Activated CD4-positive, alpha-beta memory T cell treated with anti-CD3 and anti-CD28 coated beads for 36 hours (primary cell): ENCODE measurements around the gene BMP5. TPM values are rescaled to one million over a fixed set of nuclear protein-coding genes. Genes with fewer than 3 reads are reported as not detected.

ENCODE experiments used
- CTCF ChIA-PET: fragments of 350-600 bp; sonication (Branson Sonifier 250); formaldehyde crosslinking; loops from one replicate; lab custom pipeline; 2021; ENCODE audit warnings: antibody characterized with exemption, inconsistent platforms; lab: Charles Lee
- POLR2A ChIA-PET: fragments of 350-600 bp; sonication (Branson Sonifier 250); formaldehyde crosslinking; loops from one replicate; lab custom pipeline; 2021; ENCODE audit warnings: antibody characterized with exemption; lab: Charles Lee
- DNase-seq: peaks from one replicate; pipeline ENCODE4 v3.0.0-alpha.2; 2020
- H3K27ac Mint-ChIP-seq: one replicate; pipeline ENCODE4 v1.8.0; 2021; ENCODE audit warnings: mixed read lengths
- H3K27me3 Mint-ChIP-seq: one replicate; pipeline ENCODE4 v1.8.0; 2021; ENCODE audit warnings: mixed read lengths
- H3K36me3 Mint-ChIP-seq: one replicate; pipeline ENCODE4 v1.8.0; 2021; ENCODE audit warnings: mixed read lengths
- H3K4me1 Mint-ChIP-seq: one replicate; pipeline ENCODE4 v1.8.0; 2021; ENCODE audit warnings: low read depth, mixed read lengths
- H3K4me3 Mint-ChIP-seq: one replicate; pipeline ENCODE4 v1.8.0; 2021; ENCODE audit warnings: mild to moderate bottlenecking, mixed read lengths
- H3K9me3 Mint-ChIP-seq: one replicate; pipeline ENCODE4 v1.8.0; 2021; ENCODE audit warnings: mixed read lengths
- intact Hi-C: fragments of 100-400 bp; cut with micrococcal nuclease; formaldehyde crosslinking; loops from one replicate; pipeline ENCODE4 v1.15.1; 2023
- total RNA-seq, 2 experiments: library from RNA; stranded (reverse); gene quantifications; one replicate each; pipeline ENCODE4 v1.2.3, GENCODE V29; 2021

BMP5 gene
- total RNA-seq, 2 experiments from 2014 or later, result not detected

DNA sequence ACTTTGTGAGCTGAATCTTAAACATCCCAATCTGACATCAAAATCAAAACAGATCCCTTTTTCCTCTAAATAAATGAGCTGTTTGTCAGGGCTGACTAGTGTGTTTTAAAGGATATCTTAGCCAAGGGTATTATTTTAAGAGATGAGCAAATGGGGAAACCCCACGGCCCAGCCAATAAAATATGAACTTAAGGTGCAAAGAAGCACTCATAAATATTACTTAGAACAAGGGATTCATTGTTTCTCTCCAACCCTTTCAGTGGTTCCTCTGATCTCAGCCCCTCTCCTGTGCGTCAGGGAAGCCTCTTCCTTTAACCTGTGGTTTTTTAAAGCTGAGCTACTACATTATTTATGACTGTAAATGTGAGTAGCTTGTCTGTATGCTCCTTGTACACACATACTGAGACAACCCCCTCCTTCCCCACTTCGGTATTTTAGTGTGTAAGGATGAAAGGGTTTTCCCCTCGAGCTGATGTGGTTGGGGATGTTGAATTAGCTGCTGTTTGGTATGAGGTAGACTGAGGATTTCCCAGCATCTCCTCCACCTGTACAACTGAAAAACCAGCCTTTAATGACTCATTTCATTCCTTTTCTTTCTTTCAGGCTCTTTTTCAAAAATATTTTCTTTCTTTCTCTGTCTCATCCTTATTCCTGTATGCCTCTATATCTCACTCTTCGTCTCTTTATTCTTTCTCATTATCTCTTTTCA, 6.5 kb downstream of the BMP5 start:
- CTCF ChIA-PET, result no interaction called here

DNA sequence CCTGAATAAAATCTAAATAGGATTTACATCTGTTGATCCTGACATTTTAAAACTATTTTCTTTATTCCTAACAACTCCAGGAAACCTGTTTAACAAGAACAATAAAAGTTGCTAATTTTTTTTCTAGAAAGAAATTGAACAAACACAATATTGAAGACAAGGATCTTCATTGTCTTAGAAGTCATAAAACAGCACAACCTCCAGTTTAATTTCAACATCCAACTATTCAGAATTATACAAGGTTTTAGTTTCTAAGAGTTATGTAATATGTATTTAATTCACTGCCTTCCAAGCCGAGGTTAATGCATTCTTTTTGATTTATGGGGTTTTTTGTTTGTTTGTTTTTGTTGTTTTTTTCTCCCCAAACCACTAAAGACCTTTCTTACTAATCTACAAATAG, 7.2 kb downstream of the BMP5 start:
- no peaks in the 10 kb centered on the region for H3K36me3 Mint-ChIP-seq
- no peaks in the 10 kb centered on the region for H3K4me1 Mint-ChIP-seq
- H3K9me3 Mint-ChIP-seq, result no peaks in the 10 kb centered on the region
- no peak overlapping the region for H3K27ac Mint-ChIP-seq
- intact Hi-C loops, result no loop called here
- no peak overlapping the region for H3K4me3 Mint-ChIP-seq
- CTCF ChIA-PET, result no interaction called here
- H3K27me3 Mint-ChIP-seq, result no peaks in the 10 kb centered on the region
- no peak for DNase-seq
- POLR2A ChIA-PET, result no interaction called here

More for the DNA sequence above, 6.5 kb downstream of the BMP5 start:
- intact Hi-C loops, result no loop called here
- H3K36me3 Mint-ChIP-seq, result no peaks in the 10 kb centered on the region
- H3K27ac Mint-ChIP-seq, result no peak overlapping the region
- DNase-seq, result peak; percentile 43
- H3K27me3 Mint-ChIP-seq, result no peaks in the 10 kb centered on the region
- no peaks in the 10 kb centered on the region for H3K9me3 Mint-ChIP-seq
- POLR2A ChIA-PET, result no interaction called here
- H3K4me1 Mint-ChIP-seq, result no peaks in the 10 kb centered on the region
- no peak overlapping the region for H3K4me3 Mint-ChIP-seq

DNA sequence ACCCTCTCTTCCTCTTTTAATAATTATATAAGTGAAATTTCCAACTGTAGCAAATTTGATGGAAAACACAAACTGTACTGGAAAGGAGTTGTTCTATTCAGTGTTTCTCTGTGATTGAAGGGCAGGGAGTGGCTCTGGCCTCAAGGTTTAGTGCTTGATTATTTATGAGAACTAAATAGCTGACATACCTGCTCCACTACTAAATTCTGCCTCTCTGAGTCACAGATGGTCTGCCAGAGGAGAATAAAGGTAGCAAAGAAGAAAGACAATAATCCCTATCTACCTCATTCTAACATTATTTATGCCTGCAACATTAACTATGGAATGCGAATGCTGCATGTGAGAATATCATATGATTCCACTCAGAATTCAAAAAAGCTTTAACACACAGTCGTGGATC, 9.3 kb downstream of the BMP5 start:
- Mint-ChIP-seq H3K36me3 (no peaks in the 10 kb centered on the region), H3K4me1 (no peaks in the 10 kb centered on the region), H3K4me3 (no peak overlapping the region), H3K27ac (no peak overlapping the region), H3K27me3 (no peaks in the 10 kb centered on the region), H3K9me3 (no peaks in the 10 kb centered on the region)
- ChIA-PET POLR2A (no interaction called here), CTCF (no interaction called here)
- intact Hi-C loops, result no loop called here
- DNase-seq, result no peak

DNA sequence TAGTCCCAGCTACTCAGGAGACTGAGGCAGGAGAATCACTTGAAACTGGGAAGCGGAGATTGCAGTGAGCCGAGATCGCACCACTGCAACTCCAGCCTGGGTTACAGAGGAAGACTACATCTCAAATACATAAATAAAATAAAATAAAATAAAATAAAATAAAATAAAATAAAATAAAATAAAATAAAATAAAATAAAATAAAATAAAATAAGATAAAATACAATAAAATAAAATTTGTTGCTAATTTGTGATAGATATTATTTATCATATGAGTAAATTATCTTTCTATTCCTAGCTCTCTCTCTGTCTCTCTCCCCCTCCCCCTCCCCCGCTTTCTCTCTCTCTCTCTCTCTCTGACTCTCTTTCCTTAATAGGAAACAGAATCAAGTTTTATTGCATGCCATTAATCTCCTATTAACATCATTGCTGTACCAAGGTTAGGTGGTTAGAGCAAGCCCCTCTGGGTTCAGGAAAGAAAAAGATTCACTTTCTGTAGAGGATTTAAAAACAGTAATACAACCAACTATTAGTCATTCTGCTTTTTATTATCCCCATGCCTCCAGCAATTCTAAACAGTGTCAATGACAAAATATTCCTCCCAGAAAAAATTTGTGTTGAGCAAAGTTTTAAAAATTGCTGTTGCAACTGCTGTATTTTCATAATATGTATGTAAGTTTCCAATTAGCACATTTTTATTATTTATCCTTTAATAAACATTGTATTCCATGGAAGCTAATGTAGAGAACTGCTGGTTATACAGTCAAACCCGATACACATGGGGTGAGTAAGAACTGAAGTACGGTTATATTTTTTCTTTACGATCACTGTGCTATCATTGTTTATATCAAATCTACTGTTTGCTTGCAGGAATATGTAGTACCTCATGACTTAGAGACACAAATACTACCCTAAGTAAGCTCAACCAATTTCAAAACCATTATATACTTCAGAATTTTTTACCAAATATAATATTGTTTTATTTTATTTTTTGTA, 22.1 kb downstream of the BMP5 start:
- no peaks in the 10 kb centered on the region for H3K27me3 Mint-ChIP-seq
- no peak for DNase-seq
- H3K27ac Mint-ChIP-seq, result no peak overlapping the region
- ChIA-PET POLR2A (no interaction called here), CTCF (no interaction called here)
- no peaks in the 10 kb centered on the region for H3K9me3 Mint-ChIP-seq
- no peaks in the 10 kb centered on the region for H3K36me3 Mint-ChIP-seq
- intact Hi-C loops, result no loop called here
- H3K4me3 Mint-ChIP-seq, result no peak overlapping the region
- H3K4me1 Mint-ChIP-seq, result no peaks in the 10 kb centered on the region

DNA sequence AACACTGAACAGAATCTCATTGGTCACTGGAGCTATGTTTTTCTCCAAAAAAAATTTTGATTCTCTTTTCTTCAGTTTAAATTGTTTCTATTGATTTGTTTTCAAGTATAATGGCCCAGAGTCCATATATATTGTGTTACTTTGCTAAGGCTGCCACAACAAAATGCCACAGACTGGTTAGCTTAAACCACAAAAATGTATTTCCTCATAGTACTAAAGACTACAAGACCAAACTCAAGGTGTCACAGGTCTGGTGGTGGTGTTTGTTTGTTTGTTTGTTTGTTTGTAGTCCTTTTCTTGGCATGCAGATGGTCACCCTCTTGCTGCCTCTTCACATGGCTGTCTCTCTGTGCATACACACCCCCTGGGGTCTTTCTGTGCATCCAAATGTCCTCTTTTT, 34.0 kb downstream of the BMP5 start:
- intact Hi-C loops, result no loop called here
- Mint-ChIP-seq H3K27ac (no peak overlapping the region), H3K27me3 (no peaks in the 10 kb centered on the region), H3K4me1 (no peaks in the 10 kb centered on the region), H3K36me3 (no peaks in the 10 kb centered on the region), H3K4me3 (no peak overlapping the region), H3K9me3 (peaks cover 9% of the 10 kb centered on the region)
- ChIA-PET POLR2A (no interaction called here), CTCF (interaction anchor here (0.6 kb wide), 1 partner anchor 71 kb away, joined by 3 read pairs; no protein-coding TSS in a partner anchor)
- no peak for DNase-seq

DNA sequence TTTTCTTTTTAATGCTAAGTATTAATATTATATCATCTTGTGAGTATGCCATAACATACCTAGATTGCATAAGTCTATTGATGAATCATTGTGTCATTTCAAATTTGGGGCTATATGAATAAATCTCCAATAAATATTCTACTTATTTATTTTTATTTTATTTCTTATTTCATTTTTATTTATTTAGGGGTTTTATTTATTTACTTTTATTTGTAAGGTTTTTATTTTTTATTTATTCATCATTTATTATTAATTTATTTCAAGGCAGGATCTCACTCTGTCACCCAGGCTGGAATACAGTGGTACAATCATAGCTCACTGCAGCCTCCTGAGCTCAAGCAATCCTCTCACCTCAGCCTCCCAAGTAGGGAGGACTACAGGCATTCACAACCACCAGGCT, 36.3 kb downstream of the BMP5 start:
- no peaks in the 10 kb centered on the region for H3K4me1 Mint-ChIP-seq

DNA sequence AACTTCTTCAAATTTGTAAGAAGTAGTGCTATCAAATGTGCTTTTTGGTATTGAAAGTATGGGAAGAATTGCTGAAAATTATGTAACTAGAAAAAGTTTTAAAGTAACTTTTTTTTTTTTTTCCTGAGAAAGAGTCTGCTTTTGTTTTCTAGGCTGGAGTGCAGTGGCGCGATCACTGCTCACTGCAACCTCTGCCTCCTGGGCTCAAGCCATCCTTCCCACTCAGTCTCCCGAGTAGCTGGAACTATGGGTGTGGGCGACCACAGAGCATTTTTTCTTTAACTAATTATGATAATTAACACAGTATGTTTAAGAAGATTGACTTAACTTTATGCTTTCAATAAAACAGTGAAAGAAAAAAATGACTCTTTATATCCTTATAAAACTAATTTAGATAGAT, 38.4 kb downstream of the BMP5 start:
- H3K4me3 Mint-ChIP-seq, result no peak overlapping the region
- H3K36me3 Mint-ChIP-seq, result no peaks in the 10 kb centered on the region
- H3K27me3 Mint-ChIP-seq, result no peaks in the 10 kb centered on the region
- peaks cover 15% of the 10 kb centered on the region for H3K9me3 Mint-ChIP-seq
- no peak overlapping the region for H3K27ac Mint-ChIP-seq
- intact Hi-C loops, result no loop called here
- DNase-seq, result no peak
- CTCF ChIA-PET, result no interaction called here
- H3K4me1 Mint-ChIP-seq, result no peaks in the 10 kb centered on the region
- POLR2A ChIA-PET, result no interaction called here

More for the DNA sequence above, 36.3 kb downstream of the BMP5 start:
- CTCF ChIA-PET, result no interaction called here
- H3K9me3 Mint-ChIP-seq, result peaks cover 11% of the 10 kb centered on the region
- no peak overlapping the region for H3K4me3 Mint-ChIP-seq
- POLR2A ChIA-PET, result no interaction called here
- H3K27me3 Mint-ChIP-seq, result no peaks in the 10 kb centered on the region
- intact Hi-C loops, result no loop called here
- DNase-seq, result no peak
- H3K36me3 Mint-ChIP-seq, result no peaks in the 10 kb centered on the region
- no peak overlapping the region for H3K27ac Mint-ChIP-seq

DNA sequence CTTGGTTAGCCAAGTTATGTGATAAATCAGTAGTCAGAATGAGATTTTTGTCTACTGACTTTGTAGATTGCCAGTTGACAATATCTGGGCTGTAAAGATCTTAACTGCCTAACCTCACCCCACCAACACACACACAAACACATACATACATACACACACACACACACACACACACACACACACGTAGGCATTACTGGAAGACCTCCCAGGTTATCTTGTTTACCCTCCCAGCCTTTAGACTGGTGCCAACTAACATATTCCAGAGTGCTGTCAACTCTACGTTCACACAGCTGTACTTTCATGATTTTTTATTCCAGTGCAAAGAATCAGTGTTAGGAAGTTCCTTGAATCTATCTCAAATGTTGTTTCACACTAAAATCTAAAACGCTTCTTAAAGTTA, 38.9 kb downstream of the BMP5 start:
- Mint-ChIP-seq H3K9me3 (peaks cover 18% of the 10 kb centered on the region), H3K27ac (no peak overlapping the region), H3K36me3 (no peaks in the 10 kb centered on the region), H3K4me3 (no peak overlapping the region), H3K4me1 (no peaks in the 10 kb centered on the region), H3K27me3 (no peaks in the 10 kb centered on the region)
- intact Hi-C loops, result no loop called here
- POLR2A ChIA-PET, result no interaction called here
- CTCF ChIA-PET, result no interaction called here
- no peak for DNase-seq

DNA sequence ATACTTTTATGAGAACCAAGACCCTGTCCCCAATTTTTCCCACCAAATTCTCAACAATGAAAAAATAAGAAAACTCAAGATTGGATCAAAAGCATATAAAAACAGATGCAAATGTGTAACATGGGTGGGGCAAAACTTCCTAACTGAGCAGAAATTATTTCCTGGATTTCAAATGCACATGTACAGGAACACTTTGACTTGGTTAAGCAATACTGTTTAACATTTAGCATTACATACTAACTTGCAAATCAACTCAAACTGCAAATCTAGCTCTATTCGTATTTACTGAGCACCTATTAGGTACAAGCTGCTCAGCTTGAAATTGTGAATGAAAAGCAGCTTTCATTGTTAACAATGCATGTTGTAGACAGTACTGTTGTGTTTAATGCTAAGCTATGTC, 40.2 kb downstream of the BMP5 start:
- Mint-ChIP-seq H3K27me3 (no peaks in the 10 kb centered on the region), H3K9me3 (peaks cover 18% of the 10 kb centered on the region), H3K4me1 (no peaks in the 10 kb centered on the region), H3K36me3 (no peaks in the 10 kb centered on the region), H3K4me3 (no peak overlapping the region), H3K27ac (no peak overlapping the region)
- no peak for DNase-seq
- intact Hi-C loops, result no loop called here
- ChIA-PET CTCF (no interaction called here), POLR2A (no interaction called here)

DNA sequence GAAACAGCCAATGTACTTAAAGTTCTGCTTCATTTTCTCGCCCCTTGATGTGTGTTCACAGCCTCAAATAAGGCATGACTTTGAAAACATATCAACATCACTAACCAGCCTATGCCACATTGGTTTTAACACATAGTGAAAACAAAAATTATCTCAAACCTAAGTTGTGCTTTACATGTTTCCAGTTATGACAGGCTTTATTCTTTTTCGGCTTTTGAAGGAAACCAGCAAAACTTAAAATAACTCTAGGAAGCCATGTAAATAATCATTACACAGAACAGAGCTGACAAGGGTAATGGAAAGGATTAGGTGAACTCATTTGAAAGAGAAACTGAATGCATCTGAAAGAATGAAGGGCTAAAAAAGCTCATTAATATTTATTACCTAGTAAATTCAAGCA, 42.1 kb downstream of the BMP5 start:
- POLR2A ChIA-PET, result no interaction called here
- Mint-ChIP-seq H3K36me3 (no peaks in the 10 kb centered on the region), H3K9me3 (peaks cover 18% of the 10 kb centered on the region), H3K4me3 (no peak overlapping the region), H3K27ac (no peak overlapping the region), H3K27me3 (no peaks in the 10 kb centered on the region), H3K4me1 (no peaks in the 10 kb centered on the region)
- no peak for DNase-seq
- intact Hi-C loops, result no loop called here
- CTCF ChIA-PET, result no interaction called here

DNA sequence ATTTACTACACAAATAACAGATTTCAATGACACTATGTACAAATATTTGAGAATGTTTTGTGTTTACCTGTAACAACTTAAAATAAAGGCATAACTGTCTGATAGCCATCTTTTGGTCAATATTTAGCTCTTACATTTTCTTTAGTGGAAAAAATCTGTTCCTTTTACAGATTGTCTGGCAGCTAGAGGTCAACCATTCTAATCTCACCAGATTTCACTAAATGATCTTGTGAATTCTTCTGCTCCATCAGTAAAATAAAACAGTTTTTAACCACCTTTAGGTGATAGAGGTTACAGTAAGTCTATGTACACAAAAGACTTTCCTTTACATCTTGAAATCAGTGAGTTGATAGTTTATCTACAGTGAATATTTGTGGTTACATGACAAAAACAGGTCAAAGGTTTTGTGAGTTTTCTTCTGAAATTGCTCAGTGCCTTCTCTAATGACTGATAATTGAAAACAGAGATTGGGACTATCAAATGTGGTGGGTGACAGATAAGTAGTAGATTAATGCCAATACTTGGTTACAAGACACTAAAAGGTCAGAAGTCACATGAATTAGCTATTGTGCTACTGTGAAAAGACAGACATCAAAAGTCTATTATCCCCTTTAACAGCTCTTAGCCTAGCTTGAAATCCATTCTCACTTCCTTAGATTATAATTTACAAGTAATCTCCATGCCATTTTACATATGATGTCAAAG, 47.4 kb downstream of the BMP5 start:
- Mint-ChIP-seq H3K4me3 (no peak overlapping the region), H3K27ac (no peak overlapping the region), H3K27me3 (no peaks in the 10 kb centered on the region), H3K9me3 (peaks cover 15% of the 10 kb centered on the region), H3K4me1 (no peaks in the 10 kb centered on the region), H3K36me3 (no peaks in the 10 kb centered on the region)
- CTCF ChIA-PET, result no interaction called here
- DNase-seq, result no peak
- POLR2A ChIA-PET, result no interaction called here
- intact Hi-C loops, result no loop called here

DNA sequence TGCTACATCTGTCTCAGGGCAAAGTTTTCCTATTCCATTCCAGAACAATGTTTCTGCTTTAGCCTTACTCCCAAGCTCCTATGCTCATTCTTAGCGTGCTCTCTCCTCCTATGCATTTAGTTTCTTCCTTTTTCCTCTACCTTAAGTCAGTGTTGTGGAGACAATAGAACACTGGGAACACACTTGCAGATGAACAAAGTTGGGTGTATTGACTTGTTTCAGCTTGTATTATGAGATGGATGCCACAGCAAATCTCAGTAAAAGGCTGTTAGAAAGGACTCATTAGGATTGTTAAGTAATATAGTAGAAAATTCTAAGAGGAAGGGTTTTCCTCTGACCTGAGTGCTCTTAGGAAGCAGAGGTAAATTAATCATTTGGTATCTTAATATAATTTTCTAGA, 48.4 kb downstream of the BMP5 start:
- POLR2A ChIA-PET, result no interaction called here
- intact Hi-C loops, result no loop called here
- Mint-ChIP-seq H3K27me3 (no peaks in the 10 kb centered on the region), H3K9me3 (peaks cover 12% of the 10 kb centered on the region), H3K36me3 (no peaks in the 10 kb centered on the region), H3K4me1 (no peaks in the 10 kb centered on the region), H3K27ac (no peak overlapping the region), H3K4me3 (no peak overlapping the region)
- CTCF ChIA-PET, result no interaction called here
- no peak for DNase-seq
